ENCODE results near the gene TBC1D22B.

TBC1D22B gene

DNA sequence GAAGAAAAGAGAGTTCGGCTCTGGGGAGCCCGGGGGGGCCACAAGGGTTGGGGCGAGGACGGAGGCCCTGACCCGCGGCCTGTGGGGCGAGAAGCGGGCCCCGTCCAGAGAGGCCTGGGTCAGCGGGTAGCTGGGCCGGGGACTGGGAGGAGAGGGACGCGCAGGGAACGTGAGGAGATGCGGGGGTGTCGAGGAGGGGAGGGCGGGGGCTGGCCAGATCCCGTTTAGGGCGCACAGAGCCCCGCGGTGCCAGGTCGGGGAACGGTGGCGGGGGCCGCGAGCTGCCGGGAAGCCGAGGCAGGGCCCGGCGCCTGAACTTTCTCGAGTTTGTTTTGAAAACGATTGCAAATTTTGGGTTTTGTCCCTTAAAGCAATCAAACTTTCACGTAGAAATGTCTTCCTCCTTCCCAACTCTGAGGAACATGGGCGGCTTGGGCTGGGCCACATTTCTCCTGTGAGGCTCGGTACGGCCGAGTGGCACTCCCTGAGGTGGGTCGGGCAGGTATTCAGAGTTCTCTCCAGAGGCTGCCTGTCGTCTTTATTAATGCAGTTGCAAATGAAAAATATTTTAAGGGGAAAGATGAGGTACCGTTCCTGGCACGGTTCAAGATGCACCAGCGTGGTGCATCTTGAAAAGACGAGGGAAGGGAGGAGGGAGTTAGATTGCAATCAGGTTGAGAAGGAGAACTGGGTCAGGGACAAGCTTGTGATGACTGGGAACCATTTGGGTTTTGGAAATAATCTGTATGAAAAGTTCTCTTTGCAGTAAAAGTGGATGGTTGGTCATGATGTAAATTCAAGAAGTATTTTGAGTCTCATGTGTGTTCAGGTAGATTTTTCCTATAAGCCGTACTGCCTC is 97.2 kb downstream of the TBC1D22B start:
- DNase-seq (ENCODE audit: low spot score), result peak; percentile 15

DNA sequence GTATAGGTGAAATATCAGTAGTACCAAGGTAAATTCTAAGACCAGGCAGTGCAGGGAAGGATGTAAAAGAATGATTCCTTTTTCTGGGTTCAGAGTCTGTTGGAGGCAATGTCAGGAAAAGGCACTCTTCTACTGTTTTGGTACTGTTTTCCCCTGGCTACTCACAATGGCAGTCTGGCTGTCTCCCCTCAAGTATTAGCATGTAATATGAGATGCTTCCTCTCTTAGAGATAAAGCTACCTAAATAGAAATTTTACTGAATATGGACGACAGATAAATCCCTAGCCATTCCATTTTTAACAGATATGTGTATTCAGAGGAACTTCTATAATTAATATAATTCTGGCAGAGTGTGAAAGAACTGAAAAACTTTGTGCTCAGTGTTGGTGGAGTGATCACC is 99.7 kb downstream of the TBC1D22B start:
- DNase-seq (ENCODE audit: low spot score), result no peak

DNA sequence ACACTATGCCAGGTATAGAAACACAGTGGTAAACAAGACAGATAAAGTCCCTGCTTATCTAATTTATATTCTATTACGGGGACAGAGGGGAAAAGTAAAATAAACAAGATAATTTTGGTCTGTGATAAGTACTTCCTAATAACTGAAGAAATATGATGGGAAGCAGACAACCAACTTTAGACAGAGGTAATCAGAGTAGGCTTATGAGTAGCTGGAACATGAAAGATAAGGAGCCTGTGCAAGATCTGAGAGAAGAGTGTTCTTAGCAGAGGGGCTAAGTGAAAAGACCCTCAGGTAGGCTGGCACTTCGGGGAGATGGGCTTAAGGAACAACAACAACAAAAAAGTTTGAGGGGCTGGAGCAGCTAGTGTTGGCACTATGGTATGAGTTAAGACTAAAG is 100.3 kb downstream of the TBC1D22B start:
- no peak for DNase-seq (ENCODE audit: low spot score)

DNA sequence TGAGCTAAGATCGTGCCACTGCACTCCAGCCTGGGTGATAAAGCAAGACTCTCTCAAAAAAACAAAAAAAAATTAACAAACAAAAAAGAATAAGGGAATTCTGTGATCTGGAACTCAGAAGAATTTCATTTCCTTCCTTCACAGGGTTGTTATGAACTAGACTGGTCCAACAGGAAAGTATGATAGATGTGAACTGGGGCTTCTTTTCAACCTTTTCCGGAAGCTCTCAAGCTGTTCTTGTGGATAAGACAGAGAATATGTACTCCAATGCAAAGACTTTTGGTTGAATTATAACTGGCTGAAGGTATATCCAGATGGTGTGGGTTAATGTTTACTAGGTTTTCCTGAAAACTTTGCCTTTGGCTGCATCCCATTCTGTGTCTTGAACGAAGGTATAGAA is 101.5 kb downstream of the TBC1D22B start:
- no peak for DNase-seq (ENCODE audit: low spot score)

DNA sequence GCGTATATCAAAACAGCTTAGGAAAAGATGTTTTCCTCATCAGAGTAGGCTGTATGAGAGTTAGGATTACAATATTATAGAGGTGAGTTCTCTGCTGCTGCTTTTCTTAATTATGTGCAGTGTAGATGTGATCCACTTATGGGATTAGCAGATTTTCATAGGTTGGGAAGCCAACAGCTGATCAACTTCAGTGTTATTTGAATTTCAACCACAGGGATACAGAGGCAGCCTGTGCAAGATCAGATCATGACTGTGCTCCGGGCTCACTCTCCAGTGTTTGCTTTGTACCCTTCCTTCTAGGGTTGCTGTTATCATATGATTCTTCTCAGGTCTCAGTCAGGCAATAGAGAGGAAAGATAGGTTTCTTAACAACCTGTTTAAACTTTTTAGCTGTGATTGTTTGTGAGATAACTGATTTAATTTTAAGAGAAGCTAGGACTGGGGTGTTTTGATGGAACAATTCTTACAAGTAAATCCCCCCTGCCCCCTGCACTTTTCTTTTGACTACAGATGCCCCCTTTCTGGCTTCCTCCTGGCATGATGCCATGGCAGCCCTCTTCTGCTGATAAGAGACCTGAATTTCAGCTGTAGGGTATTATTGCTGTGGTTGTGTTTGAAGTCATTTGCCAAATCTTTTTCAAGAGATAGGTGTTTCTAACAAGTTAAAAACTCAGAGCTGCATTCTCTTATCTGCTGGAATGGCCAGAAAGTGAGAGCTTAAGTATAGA is 104.7 kb downstream of the TBC1D22B start:
- no peak for DNase-seq (ENCODE audit: low spot score)

DNA sequence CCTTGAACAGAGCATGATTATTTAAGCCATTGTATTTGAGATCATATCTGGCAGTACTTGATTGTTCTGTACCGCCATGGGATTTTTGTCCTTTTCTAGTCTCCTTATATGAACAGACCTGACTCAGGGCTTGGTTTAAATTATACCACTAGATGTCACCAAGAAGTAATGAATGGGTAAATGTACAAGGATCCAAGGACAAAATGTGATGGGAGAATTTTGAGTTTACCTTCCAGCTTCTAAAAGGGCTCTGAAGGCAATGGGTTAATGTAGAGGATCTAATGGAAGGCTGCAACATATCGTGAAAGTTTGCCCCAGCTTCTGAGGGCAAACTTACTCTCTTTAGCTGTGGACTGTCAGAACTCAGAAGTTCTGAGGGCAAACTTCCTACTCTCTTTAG is 108.2 kb downstream of the TBC1D22B start:
- DNase-seq (ENCODE audit: low spot score), result no peak

DNA sequence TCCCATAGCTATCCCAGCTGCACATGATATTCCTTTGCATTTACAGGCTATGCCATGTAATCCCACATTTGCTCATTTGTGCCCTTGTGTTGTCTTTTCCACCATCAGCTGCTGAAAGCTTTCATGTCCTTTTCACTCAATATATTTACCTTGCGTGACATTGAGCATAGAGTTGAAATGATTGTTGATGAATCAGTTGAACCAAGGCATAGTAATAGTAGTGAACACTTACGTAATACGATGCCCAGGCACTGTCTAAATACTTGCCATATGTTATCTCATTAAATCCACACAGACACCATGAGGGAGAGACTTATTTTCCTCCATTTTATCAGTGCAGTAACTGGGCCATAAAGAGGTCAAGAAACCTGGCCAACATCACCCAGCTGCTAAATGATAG is 109.3 kb downstream of the TBC1D22B start:
- DNase-seq (ENCODE audit: low spot score), result no peak

DNA sequence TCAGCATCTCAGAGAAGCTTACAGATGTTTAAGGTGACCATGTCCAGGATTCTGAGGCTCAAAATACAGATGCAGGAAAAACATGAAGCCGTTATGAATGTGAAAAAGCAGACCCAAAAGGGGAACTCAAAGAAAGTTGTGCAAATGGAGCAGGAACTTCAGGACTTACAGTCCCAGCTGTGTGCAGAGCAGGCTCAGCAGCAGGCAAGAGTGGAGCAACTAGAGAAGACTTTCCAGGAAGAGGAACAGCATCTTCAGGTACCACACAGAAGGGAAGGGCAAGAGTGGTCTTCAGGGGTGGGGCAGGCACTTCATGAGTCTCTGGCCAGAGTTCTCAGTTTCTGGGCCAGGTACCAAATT is 111.4 kb downstream of the TBC1D22B start:
- no peak for DNase-seq (ENCODE audit: low spot score)

DNA sequence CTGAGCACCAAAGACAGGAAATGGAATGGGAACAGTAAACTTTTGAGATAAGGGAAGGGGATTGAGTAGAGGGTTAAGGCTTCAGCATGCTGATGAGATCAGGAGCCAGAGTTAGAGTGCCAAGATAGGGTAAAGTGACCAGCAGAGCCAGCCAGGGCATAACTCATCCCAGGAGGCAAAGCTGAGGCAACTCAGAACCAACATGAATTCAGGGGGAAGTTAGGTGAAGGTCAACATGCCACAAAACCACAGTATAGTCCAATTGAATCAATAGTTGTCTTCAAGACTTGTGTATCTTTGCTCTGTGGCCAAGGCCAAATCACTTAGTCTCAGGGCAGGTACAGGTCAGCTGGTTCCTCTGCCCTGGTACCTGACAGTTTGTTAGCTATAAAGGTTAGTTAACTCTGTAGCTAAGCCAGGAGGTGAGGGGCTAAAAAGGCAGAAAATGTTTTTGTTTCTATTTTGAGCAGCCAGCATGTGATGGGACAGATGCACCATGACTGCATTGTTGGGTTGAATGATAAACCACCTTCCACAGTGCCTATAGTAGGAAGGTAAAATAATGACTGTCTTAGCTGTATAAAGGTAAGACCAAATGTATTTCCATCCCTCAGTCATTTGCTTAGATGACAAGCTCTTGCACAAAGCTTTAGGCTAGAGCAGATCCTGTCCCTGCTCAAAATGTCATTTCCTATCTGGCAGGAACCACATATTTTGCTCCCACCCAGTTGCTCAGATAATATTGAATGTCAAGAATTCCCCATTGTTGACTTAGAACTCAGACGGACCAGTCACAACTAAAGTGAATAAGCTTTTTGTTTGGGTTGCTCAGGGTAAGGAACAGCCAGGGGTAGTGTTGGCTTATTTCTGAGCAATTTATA is 112.0 kb downstream of the TBC1D22B start:
- no peak for DNase-seq (ENCODE audit: low spot score)

DNA sequence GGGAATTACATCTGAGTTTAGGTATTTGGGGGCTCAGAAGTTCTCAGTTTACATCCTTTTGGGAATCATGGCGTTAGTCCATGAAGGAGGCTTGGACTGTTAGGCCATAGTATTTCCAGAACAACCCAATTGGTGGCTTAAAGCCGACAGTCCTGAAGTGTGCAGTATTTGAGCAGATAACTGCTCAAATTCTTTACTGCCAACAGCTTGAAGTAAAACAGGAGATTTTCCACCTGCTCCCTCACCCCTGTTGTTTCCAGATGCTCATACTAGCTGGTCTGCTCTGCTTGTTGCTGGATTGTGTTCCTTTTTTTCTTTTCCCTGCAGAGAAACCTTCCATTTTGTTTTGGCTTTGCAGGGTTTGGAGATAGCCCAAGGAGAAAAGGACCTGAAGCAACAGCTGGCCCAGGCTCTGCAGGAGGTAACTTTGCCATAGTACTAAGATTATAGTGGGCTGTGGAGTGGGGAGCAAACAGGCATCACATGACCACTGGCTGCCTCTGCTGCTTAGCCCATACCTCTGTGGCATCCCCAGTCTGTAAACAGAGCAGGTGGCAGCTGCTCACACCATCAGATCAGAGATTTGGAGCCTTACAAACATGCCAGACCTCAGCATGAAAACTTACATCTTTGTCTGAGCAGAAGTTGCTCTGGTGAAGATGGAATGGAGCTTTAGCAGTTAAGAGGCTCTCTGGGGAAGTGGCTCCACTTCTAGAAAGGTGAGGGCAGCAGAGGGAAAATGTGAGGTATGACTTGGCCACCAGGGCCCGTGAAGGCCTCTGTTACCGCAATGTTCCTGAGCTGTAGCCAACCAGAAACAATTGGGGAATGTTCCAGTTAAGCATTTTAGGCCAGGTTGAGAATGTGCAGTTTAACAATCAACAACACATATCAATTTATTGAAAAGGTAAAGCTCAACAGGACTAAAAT is 113.8 kb downstream of the TBC1D22B start:
- no peak for DNase-seq (ENCODE audit: low spot score)

DNA sequence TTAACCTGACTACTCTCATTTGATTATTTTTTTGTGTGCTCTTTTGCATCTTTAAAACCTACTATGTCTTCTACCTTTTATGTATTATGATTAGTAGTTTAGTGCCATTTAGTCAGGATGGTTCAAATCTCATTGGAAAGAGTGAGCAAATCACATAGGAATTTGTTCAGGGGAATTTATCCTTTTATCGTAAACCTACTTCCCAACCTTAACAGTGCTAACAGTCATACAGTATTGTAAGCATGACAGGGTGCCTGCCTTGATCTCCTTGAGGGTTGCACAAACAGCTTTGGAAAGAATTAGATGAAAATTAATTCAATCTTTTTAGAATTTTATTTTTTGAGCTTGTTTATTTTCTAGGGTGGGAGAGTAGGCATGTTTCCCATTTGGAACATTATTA is 114.5 kb downstream of the TBC1D22B start:
- no peak for DNase-seq (ENCODE audit: low spot score)

DNA sequence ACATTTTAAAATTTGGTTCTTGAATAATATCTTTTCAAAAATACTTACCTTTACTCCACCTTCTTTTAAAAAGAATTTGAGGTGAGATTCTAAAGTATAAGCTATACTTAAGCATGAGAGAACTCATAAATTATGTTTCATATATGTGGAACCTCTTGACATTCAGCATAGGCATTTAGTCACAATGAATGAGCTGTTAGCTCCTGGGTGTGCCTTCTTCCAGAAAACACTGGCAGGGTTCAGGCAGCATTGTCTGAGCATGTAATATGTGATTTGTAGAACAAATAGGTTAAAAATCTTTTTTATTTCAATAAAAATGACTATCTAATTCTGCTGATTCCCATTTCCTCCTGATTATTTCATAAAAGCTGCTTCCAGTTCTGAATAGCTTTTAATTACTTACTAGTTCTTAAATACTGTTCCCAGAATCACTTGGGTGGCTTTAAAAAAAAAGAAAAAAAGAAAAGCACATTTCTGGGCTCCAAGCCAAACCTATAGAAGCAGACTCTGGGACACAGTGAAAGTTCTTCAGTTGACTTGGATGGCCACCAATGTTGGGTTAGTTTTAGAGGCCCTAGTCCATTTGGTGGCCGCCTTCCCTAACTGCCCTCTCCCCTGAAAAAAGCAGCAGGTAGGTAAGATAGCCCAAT is 116.4 kb downstream of the TBC1D22B start:
- DNase-seq (ENCODE audit: low spot score), result no peak

DNA sequence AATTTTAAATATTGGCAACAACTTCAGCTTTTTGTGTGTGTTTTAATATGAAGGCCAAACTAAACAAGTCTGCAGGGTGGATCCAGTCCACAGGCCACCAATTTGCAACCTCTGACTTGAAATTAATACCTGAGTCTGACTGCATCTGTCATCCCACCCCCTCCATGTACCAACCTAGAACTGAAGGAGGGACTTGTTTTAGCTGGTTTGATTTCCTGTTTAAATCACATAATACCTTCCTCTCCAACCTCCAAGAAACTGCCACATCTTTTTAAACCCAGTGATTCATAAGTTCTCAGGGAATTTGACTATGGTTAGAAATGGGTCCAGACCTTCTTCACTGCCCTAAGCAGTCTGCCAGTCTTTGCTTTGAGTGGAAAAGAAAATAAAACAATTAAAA is 117.8 kb downstream of the TBC1D22B start:
- DNase-seq (ENCODE audit: low spot score), result no peak

DNA sequence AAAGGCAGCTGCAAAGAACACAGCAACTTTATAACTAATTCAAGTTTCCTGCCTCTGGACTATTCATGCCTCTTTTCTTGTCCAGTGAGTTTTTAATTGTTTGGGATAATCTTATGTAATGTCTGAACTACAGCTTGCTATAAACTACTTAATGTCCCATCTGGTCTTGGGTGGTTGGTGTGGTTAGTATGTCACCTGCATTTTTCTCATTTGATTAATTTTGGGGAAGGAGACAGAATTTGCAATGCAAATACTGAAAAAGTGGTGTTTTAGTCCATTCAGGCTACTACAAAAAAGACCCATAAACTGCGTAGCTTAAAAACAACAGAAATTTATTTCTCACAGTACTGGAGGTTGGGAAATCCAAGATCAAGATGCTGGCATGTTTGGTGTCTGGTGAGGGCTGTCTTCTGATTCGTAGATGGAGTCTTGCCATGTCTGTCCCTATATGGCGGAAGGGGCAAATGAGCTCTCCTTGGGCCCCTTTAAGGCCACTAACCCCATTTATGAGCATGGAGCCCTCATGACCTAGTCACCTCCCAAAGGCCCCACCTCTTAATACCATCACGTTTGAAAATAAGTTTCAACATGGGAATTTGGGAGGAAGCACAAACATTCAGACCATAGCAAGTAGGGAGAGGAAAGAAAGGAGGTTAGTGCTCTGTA is 118.6 kb downstream of the TBC1D22B start:
- no peak for DNase-seq (ENCODE audit: low spot score)

DNA sequence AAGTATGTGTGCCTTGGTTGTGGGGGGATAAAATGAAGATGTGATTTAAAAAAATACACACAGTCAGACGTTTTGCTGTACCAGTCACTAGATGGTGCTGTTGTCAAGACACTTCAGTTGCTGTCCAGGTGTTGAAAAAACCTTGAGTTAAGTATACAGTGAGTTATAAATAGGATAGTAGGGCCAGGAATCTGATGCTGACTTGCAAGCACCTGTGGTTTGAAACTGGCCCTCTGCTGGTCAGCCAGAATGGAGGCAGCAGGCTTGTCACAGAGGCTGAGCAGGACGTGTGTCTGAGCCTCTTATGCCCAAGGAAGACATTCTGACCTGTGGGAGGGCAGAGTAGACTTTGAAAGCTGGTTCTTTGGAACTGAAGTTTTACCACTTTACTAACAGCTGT is 124.0 kb downstream of the TBC1D22B start:
- peak; percentile 56 for DNase-seq (ENCODE audit: low spot score)

Small RNA genes within 50 kb of the gene (small RNA-seq; reads per million reads assigned to genes)
- gene AL096712.1, result 0 reads per million in 2 experiments
- 0 reads per million in 2 experiments for gene RN7SL273P

Measured in SK-N-DZ (cell line).